ENCODE results near the gene IL17C.
"Not testable (repeated sequence)": the region's sequence is repeated elsewhere in the genome, so short reads cannot be mapped to it uniquely, and the experiment has no call there.

DNA sequence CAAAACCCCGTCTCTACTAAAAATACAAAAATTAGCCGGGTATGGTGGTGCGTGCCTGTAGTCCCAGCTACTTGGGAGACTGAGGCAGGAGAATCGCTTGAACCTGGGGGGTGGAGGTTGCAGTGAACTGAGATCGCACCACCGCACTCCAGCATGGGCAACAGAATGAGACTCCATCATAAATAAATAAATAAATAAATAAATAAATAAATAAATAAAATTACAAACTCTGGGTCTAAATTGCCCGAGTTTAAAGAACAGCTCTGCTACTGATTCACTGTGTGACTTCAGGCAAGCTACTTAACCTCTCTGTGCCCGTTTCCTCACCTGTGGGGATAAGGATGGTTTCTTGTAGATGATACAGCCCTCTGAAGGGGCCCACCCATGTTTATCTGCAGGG lies 31.1 kb downstream of the IL17C start:
- TF ChIP-seq, protein P1, sequence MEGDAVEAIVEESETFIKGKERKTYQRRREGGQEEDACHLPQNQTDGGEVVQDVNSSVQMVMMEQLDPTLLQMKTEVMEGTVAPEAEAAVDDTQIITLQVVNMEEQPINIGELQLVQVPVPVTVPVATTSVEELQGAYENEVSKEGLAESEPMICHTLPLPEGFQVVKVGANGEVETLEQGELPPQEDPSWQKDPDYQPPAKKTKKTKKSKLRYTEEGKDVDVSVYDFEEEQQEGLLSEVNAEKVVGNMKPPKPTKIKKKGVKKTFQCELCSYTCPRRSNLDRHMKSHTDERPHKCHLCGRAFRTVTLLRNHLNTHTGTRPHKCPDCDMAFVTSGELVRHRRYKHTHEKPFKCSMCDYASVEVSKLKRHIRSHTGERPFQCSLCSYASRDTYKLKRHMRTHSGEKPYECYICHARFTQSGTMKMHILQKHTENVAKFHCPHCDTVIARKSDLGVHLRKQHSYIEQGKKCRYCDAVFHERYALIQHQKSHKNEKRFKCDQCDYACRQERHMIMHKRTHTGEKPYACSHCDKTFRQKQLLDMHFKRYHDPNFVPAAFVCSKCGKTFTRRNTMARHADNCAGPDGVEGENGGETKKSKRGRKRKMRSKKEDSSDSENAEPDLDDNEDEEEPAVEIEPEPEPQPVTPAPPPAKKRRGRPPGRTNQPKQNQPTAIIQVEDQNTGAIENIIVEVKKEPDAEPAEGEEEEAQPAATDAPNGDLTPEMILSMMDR (IDR thresholded peaks at IDR 0.05; ENCODE audit: low read length) = not testable (repeated sequence)
- not testable (repeated sequence) for TF ChIP-seq EZH2 (IDR thresholded peaks at IDR 0.05; ENCODE audit: borderline replicate concordance, low read length)
